PC-3 (cell line): ENCODE results near the gene TICRR.

Experiments used
- CTCF ChIP-seq: fragments of 300-600 bp; sonication (generic); conservative IDR thresholded peaks from 2 replicates; pipeline ENCODE4 v1.5.1; 2017; ENCODE audit warnings: antibody characterized with exemption, low read depth, mild to moderate bottlenecking, low read length
- EZH2 ChIP-seq: fragments of 300-600 bp; sonication (generic); IDR thresholded peaks from one replicate; pipeline ENCODE4 v1.6.1; 2017; ENCODE audit warnings: antibody characterized with exemption, mild to moderate bottlenecking, low read length; ENCODE audit not compliant: unreplicated experiment

GRCh38 chr15:89533861-89534544 is 41.3 kb upstream of the TICRR start:
- TF ChIP-seq CTCF, result no peak
- TF ChIP-seq EZH2, result no peak
